ENCODE measurements around the gene DOP1B. TPM values are rescaled to one million over a fixed set of nuclear protein-coding genes. Genes with fewer than 3 reads are reported as not detected.

Gene DOP1B
- total RNA-seq, 1 experiment from 2014 or later, result 15.1 TPM

DNA sequence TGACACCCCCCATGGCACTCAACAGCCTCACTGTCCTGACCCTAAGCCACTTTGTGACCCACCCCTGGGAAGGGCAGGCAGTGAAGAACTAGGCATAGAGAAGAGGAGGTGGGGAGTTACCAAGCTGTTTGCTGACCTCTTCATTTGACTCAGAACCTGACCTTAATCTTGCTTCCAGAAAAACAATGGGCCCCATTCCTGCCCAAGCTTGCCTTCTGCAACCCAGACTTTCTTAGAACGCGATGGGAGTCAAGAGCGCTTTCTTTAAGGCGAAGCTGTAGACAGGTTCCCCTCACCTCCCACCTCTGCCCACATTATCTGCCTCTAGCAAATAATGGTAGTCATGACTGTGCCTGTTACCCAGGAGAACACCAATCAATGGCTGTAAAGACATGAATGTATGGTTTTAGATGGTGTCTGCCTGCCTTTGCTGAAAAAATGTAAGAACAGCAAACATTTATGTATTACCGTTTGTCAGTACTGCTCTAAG, 30.0 kb upstream of the DOP1B start:
- Histone ChIP-seq H3K4me1 (replicated peaks; ENCODE audit: insufficient read depth) (peaks cover 15% of the 10 kb centered on the region), H3F3A (ENCODE audit: insufficient read depth, low read depth) (peaks cover 16% of the 10 kb centered on the region), H3K36me3 (ENCODE audit: low read depth) (no peaks in the 10 kb centered on the region), H3K4me3 (no peak overlapping the region), H3K9me2 (ENCODE audit: insufficient read depth) (no peaks in the 10 kb centered on the region), H3K27me3 (ENCODE audit: insufficient read depth, low read depth) (no peaks in the 10 kb centered on the region), H4K20me1 (ENCODE audit: insufficient read depth) (no peaks in the 10 kb centered on the region), H2AFZ (no peak overlapping the region), H3K79me2 (ENCODE audit: low read depth) (no peaks in the 10 kb centered on the region), H3K27ac (peak overlapping the region; percentile 89), H3K9me3 (ENCODE audit: insufficient read depth, low read depth) (no peaks in the 10 kb centered on the region), H3K4me2 (peak overlapping the region; percentile 49)
- ChIA-PET CTCF (interaction anchor here (0.6 kb wide), 2 partner anchors 68 to 615 kb away, joined by 4 to 6 read pairs; no protein-coding TSS in a partner anchor), POLR2A (ENCODE audit: unreplicated experiment) (interaction anchor here (0.6 to 0.9 kb wide), 3 partner anchors 8 to 1247 kb away, joined by 3 to 6 read pairs (median 4); partner anchors contain the start of gene CBR3)
- TF ChIP-seq, protein P1, sequence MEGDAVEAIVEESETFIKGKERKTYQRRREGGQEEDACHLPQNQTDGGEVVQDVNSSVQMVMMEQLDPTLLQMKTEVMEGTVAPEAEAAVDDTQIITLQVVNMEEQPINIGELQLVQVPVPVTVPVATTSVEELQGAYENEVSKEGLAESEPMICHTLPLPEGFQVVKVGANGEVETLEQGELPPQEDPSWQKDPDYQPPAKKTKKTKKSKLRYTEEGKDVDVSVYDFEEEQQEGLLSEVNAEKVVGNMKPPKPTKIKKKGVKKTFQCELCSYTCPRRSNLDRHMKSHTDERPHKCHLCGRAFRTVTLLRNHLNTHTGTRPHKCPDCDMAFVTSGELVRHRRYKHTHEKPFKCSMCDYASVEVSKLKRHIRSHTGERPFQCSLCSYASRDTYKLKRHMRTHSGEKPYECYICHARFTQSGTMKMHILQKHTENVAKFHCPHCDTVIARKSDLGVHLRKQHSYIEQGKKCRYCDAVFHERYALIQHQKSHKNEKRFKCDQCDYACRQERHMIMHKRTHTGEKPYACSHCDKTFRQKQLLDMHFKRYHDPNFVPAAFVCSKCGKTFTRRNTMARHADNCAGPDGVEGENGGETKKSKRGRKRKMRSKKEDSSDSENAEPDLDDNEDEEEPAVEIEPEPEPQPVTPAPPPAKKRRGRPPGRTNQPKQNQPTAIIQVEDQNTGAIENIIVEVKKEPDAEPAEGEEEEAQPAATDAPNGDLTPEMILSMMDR (conservative IDR thresholded peaks at IDR 0.05), result no peak
- TF ChIP-seq EZH2 (IDR thresholded peaks at IDR 0.05; ENCODE audit: low read depth), result no peak
- BruUV-seq (replicated peaks), result TSS peak; percentile 86
- intact Hi-C loops (cut with micrococcal nuclease; ENCODE audit: unreplicated experiment), result no loop called here
- DNase-seq, result no peak

DNA sequence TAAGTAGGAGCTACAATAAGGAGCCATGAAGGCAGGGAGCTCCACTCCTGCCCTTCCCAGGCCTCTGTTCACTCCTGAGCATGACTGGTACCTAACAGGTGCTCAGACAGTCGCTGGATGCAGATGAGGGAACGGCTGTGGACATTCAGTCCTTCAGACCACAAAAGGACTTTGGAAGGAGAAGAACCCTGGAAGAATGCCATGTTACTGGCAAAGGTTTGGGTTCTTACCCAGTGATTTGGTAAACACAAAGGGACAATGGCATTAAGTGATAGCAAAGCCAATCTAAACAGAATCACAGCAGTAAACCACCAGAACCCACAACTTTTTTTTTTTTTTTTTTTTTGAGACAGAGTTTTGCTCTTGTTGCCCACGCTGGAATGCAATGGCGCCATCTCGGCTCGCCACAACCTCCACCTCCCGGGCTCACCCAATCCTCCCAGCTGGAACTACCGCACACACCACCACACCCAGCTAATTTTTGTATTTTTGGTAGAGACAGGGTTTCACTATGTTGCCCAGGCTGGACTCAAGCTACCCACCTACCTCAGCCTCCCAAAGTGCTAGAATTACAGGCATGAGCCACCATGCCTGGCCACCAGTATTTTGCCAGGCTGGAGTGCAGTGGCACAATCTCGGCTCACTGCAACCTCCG, 29.2 kb upstream of the DOP1B start:
- H3K27ac ChIP-seq, result peak overlapping the region; percentile 89
- BruUV-seq (replicated peaks), result no TSS peak
- POLR2A ChIA-PET (ENCODE audit: unreplicated experiment), result interaction anchor here (0.6 kb wide), 1 partner anchor 1248 kb away, joined by 3 read pairs; no protein-coding TSS in a partner anchor

DNA sequence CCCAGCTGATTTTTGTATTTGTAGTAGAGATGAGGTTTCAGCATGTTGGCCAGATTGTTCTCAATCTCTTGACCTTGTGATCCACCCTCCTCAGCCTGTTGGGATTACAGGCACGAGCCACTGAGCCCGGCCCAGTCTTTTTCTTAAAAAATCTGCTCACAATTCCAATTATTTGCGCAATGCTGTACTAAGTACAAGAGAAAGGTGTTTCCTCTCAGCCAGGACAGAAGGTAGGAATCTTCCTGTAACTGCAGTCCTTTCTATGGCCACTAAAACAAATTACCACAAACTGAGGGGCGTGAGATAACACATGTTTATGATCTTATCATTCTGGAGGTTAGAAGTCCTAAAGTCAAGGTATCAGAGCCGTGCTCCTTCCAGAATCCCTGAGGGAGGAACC, 28.6 kb upstream of the DOP1B start:
- Histone ChIP-seq H3K27ac (no peak overlapping the region), H4K20me1 (ENCODE audit: insufficient read depth) (no peaks in the 10 kb centered on the region), H3K9me2 (ENCODE audit: insufficient read depth) (no peaks in the 10 kb centered on the region), H2AFZ (no peak overlapping the region), H3K4me1 (replicated peaks; ENCODE audit: insufficient read depth) (peaks cover 15% of the 10 kb centered on the region), H3K9me3 (ENCODE audit: insufficient read depth, low read depth) (no peaks in the 10 kb centered on the region), H3K4me3 (no peak overlapping the region), H3F3A (ENCODE audit: insufficient read depth, low read depth) (peaks cover 16% of the 10 kb centered on the region), H3K36me3 (ENCODE audit: low read depth) (no peaks in the 10 kb centered on the region), H3K27me3 (ENCODE audit: insufficient read depth, low read depth) (no peaks in the 10 kb centered on the region), H3K4me2 (no peak overlapping the region), H3K79me2 (ENCODE audit: low read depth) (no peaks in the 10 kb centered on the region)
- no TSS peak for BruUV-seq (replicated peaks)
- intact Hi-C loops (cut with micrococcal nuclease; ENCODE audit: unreplicated experiment), result no loop called here
- ChIA-PET CTCF (interaction anchor here (0.7 kb wide), 1 partner anchor 76 kb away, joined by 4 read pairs; no protein-coding TSS in a partner anchor), POLR2A (ENCODE audit: unreplicated experiment) (no interaction called here)
- TF ChIP-seq, protein P1 (conservative IDR thresholded peaks at IDR 0.05), result no peak
- no peak for TF ChIP-seq EZH2 (IDR thresholded peaks at IDR 0.05; ENCODE audit: low read depth)
- no peak for DNase-seq

More for the DNA sequence above, 29.2 kb upstream of the DOP1B start:
- TF ChIP-seq, protein P1 (conservative IDR thresholded peaks at IDR 0.05), result no peak
- TF ChIP-seq EZH2 (IDR thresholded peaks at IDR 0.05; ENCODE audit: low read depth), result no peak
- peaks cover 15% of the 10 kb centered on the region for H3K4me1 ChIP-seq (replicated peaks; ENCODE audit: insufficient read depth)
- H3K9me2 ChIP-seq (ENCODE audit: insufficient read depth), result no peaks in the 10 kb centered on the region
- CTCF ChIA-PET, result interaction anchor here (0.7 kb wide), 1 partner anchor 77 kb away, joined by 4 read pairs; no protein-coding TSS in a partner anchor
- no peaks in the 10 kb centered on the region for H4K20me1 ChIP-seq (ENCODE audit: insufficient read depth)
- H3K4me3 ChIP-seq, result no peak overlapping the region
- H2AFZ ChIP-seq, result no peak overlapping the region
- H3K9me3 ChIP-seq (ENCODE audit: insufficient read depth, low read depth), result no peaks in the 10 kb centered on the region
- peaks cover 16% of the 10 kb centered on the region for H3F3A ChIP-seq (ENCODE audit: insufficient read depth, low read depth)
- DNase-seq, result no peak
- no peak overlapping the region; the same call in 1 of the 2 replicates for H3K4me2 ChIP-seq
- intact Hi-C loops (cut with micrococcal nuclease; ENCODE audit: unreplicated experiment), result no loop called here
- no peaks in the 10 kb centered on the region for H3K79me2 ChIP-seq (ENCODE audit: low read depth)
- H3K36me3 ChIP-seq (ENCODE audit: low read depth), result no peaks in the 10 kb centered on the region
- H3K27me3 ChIP-seq (ENCODE audit: insufficient read depth, low read depth), result no peaks in the 10 kb centered on the region

Measured in PC-9 (cell line).